HG03175 (cell line): Measurements from ENCODE around the gene ANO4.

Experiments used
- ATAC-seq: cut with Tn5 transposase; IDR thresholded peaks from one replicate; pipeline ENCODE4 v1.9.1; 2021; ENCODE audit warnings: mild to moderate bottlenecking, moderate library complexity; ENCODE audit not compliant: unreplicated experiment

ANO4 gene

GRCh38 chr12:100794441-100795173, at the start of gene ANO4:
Gene ANO4 (plus strand): TSS chr12:100794776. CDS start chr12:100901786, 107,010 bp downstream.
- ATAC-seq, result no peak

- no peak for ATAC-seq
These were observed 49.1 kb upstream of the ANO4 start for GRCh38 chr12:100745378-100746071.

GRCh38 chr12:100752841-100753240, 41.7 kb upstream of the ANO4 start:
- ATAC-seq, result no peak

GRCh38 chr12:100753837-100754236, 40.7 kb upstream of the ANO4 start:
- ATAC-seq, result no peak

- no peak for ATAC-seq
These were observed 39.4 kb upstream of the ANO4 start for GRCh38 chr12:100755186-100755585.

GRCh38 chr12:100758083-100758482, 36.5 kb upstream of the ANO4 start:
- ATAC-seq, result no peak

- no peak for ATAC-seq
These were observed 27.2 kb upstream of the ANO4 start for GRCh38 chr12:100767371-100767770.

- no peak for ATAC-seq
These were observed 26.6 kb upstream of the ANO4 start for GRCh38 chr12:100767950-100768349.

- ATAC-seq, result no peak
These were observed 15.5 kb upstream of the ANO4 start for GRCh38 chr12:100778967-100779590.

- no peak for ATAC-seq
These were observed 5.4 kb upstream of the ANO4 start for GRCh38 chr12:100789146-100789545.

- ATAC-seq, result no peak
These were observed 4.6 kb upstream of the ANO4 start for GRCh38 chr12:100789975-100790374.

- ATAC-seq, result no peak
These were observed 4.0 kb upstream of the ANO4 start for GRCh38 chr12:100790552-100790951.

- ATAC-seq, result no peak
These were observed 1.4 kb upstream of the ANO4 start for GRCh38 chr12:100793182-100793581.

- ATAC-seq, result no peak
These were observed 711 bp downstream of the ANO4 start for GRCh38 chr12:100795174-100795799.

- no peak for ATAC-seq
These were observed 1.2 kb downstream of the ANO4 start for GRCh38 chr12:100795800-100796179.

GRCh38 chr12:100796621-100797020, 2.0 kb downstream of the ANO4 start:
- no peak for ATAC-seq

- ATAC-seq, result no peak
These were observed 2.7 kb downstream of the ANO4 start for GRCh38 chr12:100797246-100797645.

- no peak for ATAC-seq
These were observed 3.2 kb downstream of the ANO4 start for GRCh38 chr12:100797786-100798185.

GRCh38 chr12:100798286-100799160, 3.9 kb downstream of the ANO4 start:
- no peak for ATAC-seq

GRCh38 chr12:100799770-100800169, 5.2 kb downstream of the ANO4 start:
- no peak for ATAC-seq

GRCh38 chr12:100800723-100801122, 6.1 kb downstream of the ANO4 start:
- no peak for ATAC-seq
